GM13977 (cell line): Measurements from ENCODE around the gene SCGB1A1.

ENCODE experiments used
- DNase-seq: peaks from one replicate; pipeline ENCODE4 v3.0.0; 2012; ENCODE audit warnings: low spot score
- in situ Hi-C: fragments of 300-500 bp; cut with MboI; formaldehyde crosslinking; loops from one replicate; pipeline ENCODE4 v1.12.0; 2022; ENCODE audit warnings: low sequenced_read_pairs, low pct_unique_long_range_greater_than_20kb, mixed read lengths, inconsistent platforms; ENCODE audit not compliant: unreplicated experiment
- TF ChIP-seq, protein P1 (sequence below): IDR thresholded peaks from 2 replicates; pipeline ENCODE4 v1.5.1; 2012; ENCODE audit warnings: mild to moderate bottlenecking, control low read depth; ENCODE audit not compliant: insufficient read depth; ENCODE audit errors: extremely low read depth, missing control alignments

The SCGB1A1 gene

DNA sequence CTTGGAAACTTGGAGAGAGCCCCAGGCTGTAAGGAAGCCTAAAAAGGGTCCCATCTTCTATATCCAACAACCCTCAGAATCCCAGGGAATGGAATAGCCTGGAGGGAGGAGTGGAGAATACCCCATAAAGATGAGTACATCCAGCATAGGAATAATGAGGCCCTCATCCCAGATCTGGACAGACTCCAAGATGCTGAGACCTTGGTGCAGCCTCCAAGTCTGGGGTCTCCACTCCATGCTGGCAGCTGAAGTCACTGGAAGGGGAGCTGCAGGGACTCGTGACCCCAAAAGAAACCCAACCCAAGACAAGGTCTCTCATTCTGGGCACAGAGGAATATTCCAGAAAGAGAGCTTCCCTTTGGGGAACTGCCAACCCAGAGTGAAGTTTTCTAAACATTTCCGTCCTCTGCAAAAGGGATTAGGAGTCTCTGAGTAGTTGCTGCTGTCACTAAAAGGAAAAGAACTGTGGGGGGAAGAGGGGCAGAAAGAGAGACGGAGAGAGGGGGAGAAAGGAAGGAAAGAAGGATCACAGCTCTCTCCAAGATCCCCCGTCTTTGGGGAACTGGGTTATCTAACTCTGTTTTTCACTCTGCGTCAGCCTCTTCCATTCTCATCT, 589 bp downstream of the SCGB1A1 start:
- DNase-seq: no peak
- in situ Hi-C loops: loop anchor here (25.0 kb wide), 1 partner anchor 443 kb away; no protein-coding TSS in a partner anchor
- TF ChIP-seq, protein P1, sequence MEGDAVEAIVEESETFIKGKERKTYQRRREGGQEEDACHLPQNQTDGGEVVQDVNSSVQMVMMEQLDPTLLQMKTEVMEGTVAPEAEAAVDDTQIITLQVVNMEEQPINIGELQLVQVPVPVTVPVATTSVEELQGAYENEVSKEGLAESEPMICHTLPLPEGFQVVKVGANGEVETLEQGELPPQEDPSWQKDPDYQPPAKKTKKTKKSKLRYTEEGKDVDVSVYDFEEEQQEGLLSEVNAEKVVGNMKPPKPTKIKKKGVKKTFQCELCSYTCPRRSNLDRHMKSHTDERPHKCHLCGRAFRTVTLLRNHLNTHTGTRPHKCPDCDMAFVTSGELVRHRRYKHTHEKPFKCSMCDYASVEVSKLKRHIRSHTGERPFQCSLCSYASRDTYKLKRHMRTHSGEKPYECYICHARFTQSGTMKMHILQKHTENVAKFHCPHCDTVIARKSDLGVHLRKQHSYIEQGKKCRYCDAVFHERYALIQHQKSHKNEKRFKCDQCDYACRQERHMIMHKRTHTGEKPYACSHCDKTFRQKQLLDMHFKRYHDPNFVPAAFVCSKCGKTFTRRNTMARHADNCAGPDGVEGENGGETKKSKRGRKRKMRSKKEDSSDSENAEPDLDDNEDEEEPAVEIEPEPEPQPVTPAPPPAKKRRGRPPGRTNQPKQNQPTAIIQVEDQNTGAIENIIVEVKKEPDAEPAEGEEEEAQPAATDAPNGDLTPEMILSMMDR: no peak

- no peak for DNase-seq
- TF ChIP-seq, protein P1: no peak
- in situ Hi-C loops: loop anchor here (10.0 to 25.0 kb wide), 2 partner anchors 145 to 442 kb away; no protein-coding TSS in a partner anchor
Observed at GRCh38 chr11:62419943-62420342, 1.1 kb downstream of the SCGB1A1 start.

DNA sequence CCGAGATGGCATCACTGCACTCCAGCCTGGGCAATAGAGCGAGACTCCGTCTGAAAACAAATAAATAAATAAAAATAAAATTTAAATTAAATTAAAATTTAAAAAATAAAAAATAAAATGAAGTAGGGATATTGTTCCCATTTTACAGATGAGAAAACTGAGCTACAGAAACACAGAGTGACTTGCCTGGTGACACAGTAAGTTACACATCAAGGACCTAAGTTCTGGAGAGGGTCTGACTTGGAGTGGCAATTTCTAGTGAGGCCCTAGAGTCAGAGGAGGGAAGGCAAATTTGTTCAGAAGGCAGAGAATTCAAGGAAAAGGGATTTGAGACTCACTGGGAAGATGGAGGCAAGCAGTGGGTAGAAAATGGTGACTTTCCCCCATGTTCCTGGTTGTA, 2.0 kb downstream of the SCGB1A1 start:
- TF ChIP-seq, protein P1: no peak
- in situ Hi-C loops: loop anchor here (10.0 to 25.0 kb wide), 2 partner anchors 144 to 441 kb away; no protein-coding TSS in a partner anchor
- DNase-seq: no peak

- DNase-seq: no peak
- TF ChIP-seq, protein P1: no peak
- in situ Hi-C loops: loop anchor here (10.0 to 25.0 kb wide), 2 partner anchors 143 to 440 kb away; no protein-coding TSS in a partner anchor
Observed at GRCh38 chr11:62421996-62422395, 3.2 kb downstream of the SCGB1A1 start.

DNA sequence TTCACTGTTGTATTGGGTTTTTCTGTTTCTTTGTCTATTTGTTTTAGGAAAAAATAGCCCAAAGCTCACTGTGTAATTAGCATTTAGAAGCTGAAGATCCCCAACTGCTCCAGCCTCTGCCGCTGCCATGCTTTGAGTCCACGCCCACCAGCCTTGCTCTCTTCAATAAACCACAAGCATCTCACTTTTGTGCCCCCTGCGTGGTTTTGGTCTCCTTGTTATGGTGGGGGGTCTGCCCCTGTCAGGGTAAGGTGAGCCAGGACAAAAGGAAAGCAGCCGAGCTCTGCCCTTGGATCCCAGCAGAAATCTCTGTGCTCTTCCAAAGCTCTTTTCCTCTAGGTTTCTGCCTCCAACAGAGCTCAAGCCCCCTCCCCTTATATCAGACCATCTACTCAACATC, 4.2 kb downstream of the SCGB1A1 start:
- no peak for DNase-seq
- in situ Hi-C loops: loop anchor here (10.0 to 25.0 kb wide), 2 partner anchors 142 to 439 kb away; no protein-coding TSS in a partner anchor
- TF ChIP-seq, protein P1: no peak

DNA sequence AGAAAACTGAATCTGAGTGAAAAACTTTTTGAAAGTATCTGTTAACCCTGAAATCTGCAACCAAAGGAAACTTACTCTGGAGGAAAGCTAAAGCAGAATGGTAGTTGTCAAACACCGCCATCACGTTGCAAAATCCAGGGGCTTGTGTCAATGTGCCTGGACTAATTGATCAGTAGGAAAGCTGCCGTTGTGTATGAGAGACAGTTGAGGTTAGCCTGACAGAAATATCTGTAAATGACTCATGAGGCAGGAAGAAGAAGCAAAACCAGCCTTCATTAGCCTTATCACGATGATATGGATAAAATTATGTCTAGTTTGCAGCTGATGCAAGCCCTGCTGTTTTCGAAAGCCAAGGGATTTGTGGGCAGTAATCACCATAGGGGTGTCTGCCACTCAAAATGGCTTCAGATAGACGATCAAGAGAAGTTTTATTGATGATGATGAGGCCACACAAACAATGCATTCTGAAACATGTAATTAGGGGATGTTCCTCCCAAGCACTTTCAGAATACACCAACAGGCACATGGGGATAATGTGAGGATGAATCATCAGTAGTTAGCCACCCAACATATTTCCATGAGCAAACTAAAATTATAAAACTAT, 8.9 kb downstream of the SCGB1A1 start:
- TF ChIP-seq, protein P1: no peak
- in situ Hi-C loops: loop anchor here (10.0 kb wide), 1 partner anchor 137 kb away; no protein-coding TSS in a partner anchor
- peak; percentile 39 for DNase-seq
